Measurements from ENCODE around the gene DENND6B. TPM values are rescaled to one million over a fixed set of nuclear protein-coding genes. Genes with fewer than 3 reads are reported as not detected.
"Not testable (repeated sequence)": the region's sequence is repeated elsewhere in the genome, so short reads cannot be mapped to it uniquely, and the experiment has no call there.

The DENND6B gene
- total RNA-seq, 1 donor from 2014 or later = 6.4 TPM

DNA sequence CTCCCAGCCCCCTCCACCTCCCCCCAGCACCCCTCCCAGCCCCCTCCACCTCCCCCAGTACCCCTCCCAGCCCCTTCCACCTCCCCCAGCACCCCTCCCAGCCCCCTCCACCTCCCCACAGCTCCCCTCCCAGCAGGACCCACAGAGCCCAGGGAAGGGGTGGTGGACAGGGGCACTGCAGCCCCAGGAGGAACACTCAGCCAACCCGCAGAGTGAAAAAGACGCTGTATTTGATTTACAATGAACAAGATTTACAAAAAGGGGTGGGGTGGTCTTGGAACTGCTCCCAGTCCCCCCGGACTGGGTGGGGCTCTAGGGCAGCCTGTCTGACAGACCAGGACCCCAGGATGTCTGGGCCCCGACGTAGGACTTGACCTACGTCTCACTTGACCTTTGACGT, 52.0 kb downstream of the DENND6B start:
- DNase-seq (ENCODE audit: extremely low read depth, low read depth, low spot score) = no peak

DNA sequence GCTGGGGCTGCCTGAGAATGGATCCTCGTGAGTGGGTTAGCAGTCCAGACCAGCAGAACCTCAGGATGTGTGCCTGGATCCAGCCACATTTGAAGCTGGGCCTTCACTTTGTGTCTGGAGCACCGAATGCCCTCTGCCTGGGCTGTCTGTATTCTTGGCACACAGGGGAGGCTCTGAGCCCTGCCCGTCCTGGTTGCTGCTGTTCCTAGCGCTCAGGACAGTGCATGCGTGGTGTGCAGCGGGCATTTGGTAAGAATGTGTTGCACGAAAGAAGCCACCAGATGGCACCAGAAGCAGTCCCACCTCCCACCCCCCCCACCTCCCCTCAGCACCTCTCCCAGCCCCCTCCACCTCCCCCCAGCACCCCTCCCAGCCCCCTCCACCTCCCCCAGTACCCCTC, 52.5 kb downstream of the DENND6B start:
- no peak for DNase-seq (ENCODE audit: extremely low read depth, low read depth, low spot score)

DNA sequence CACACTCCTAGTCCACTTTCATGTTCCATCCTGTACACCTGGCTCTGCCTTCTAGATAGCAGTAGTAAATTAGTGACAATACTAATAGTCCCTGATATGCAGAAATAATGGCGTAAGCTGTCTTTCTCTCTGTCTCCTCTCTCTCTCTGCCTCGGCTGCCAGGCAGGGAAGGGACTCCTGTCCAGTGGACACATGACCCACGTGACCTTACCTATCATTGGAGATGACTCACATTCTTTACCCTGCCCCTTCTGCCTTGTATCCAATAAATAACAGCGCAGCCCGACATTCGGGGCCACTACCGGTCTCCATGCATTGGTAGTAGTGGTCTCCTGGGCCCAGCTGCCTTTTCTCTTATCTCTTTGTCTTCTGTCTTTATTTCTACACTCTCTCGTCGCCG, 53.0 kb downstream of the DENND6B start:
- not testable (repeated sequence) for DNase-seq (ENCODE audit: extremely low read depth, low read depth, low spot score)

DNA sequence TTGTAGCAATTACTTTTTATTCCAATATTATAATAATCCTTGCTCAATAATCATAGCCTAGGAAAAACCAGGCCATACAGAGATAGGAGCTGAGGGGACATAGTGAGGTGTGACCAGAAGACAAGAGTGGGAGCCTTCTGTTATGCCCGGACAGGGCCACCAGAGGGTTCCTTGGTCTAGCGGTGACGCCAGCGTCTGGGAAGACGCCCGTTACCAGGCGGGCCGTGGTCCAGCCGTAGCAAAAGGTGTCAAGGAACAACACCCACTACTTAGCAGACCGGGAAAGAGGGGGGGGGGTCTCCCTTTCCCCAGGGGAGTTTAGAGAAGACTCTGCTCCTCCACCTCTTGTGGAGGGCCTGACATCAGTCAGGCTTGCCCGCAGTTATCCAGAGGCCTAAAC, 53.5 kb downstream of the DENND6B start:
- not testable (repeated sequence) for DNase-seq (ENCODE audit: extremely low read depth, low read depth, low spot score)

DNA sequence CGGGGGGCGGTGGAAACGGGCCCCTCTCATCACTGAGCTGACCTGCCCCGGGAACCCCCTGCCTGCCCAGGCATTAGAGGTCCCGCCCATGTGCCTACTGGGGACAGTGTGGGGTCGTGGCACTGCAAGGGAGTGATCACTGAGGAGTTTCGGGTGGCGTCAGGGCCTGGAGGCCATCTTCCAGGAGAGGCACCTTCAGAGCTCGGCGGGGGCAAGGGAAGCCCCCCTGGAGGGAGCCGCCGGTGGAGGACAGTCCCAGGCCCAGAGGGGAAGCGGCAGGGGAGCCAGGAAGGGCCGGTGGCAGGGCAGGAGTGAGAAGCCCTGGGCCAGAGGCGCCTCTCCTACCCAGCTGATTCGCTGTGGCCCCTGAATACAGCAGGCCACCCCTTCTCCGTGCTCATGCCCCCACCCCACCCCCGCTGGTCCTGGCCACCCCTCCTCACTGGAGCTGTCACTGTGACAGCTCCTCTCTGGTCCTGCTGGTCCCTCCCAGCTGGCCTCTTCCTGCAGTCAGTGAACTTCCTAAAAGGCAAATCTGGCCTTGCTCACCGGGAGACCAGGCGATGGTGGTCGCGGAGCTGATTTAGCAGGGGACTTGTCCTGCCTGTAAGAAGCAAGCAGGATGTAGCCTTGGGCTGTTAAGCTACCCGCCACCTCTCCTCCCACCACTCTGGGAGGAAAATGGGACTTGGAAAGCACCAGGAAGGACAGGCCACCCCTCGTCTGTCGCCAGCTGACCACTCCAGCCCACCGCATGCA, 54.6 kb downstream of the DENND6B start:
- DNase-seq (ENCODE audit: extremely low read depth, low read depth, low spot score) = no peak

DNA sequence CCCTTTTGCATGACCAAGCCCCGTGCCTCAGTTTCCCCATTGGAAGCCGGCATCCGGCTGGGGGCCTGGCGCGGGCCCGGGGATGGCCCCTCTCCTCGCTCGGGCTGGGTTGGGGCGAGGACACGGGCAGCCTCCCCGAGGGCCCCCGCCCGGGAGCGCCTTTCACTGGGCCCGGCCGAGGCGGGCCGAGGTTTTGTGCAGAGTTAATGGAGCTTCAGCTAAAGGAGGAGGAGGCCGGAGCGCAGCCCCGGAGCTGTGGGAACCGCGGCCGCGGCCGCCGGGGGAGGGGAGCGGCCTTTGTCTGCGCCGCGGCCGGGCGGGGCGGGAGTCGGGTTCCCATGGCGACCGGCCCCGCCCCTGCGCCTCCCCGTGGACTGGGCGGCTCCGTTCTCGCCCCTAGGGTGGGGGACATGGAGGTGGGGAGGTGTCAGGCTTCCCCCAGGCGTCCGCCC, 55.3 kb downstream of the DENND6B start:
- no peak for DNase-seq (ENCODE audit: extremely low read depth, low read depth, low spot score)

DNA sequence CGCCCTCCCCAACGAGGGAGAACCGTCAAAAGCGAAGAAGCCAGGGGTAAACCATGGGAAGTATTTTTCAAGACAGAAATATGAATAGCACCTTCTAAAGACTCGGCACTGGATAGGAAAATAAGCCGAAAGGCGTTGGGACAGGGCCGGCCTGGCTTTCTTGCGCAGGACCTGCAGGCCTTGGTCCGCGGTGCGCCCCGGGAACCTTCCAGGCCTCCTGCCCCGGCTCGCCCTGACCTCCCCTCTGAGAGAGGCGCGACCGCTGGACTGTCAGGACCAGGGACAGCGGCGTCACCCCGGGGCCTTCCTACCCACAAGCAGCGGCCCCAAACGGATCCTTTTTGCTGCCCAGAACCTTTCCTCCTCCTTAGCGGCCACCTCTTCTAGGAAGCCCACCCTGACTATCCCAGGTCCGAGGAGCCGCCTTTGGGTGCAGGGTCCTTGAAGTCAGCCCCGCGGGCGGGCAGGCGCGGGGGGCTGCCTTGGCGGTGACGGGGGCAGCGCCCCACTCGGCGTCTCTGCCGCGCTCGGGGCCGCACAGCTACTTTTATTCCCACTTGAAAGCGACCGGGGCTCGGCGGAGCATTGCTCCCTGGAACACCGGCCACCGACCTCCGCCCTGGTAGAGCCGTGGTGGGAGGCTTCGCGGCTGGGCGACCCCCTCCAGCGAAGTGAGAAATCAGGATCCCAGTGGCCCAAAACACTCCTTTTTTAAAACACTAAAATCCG, 56.0 kb downstream of the DENND6B start:
- DNase-seq (ENCODE audit: extremely low read depth, low read depth, low spot score) = no peak

DNA sequence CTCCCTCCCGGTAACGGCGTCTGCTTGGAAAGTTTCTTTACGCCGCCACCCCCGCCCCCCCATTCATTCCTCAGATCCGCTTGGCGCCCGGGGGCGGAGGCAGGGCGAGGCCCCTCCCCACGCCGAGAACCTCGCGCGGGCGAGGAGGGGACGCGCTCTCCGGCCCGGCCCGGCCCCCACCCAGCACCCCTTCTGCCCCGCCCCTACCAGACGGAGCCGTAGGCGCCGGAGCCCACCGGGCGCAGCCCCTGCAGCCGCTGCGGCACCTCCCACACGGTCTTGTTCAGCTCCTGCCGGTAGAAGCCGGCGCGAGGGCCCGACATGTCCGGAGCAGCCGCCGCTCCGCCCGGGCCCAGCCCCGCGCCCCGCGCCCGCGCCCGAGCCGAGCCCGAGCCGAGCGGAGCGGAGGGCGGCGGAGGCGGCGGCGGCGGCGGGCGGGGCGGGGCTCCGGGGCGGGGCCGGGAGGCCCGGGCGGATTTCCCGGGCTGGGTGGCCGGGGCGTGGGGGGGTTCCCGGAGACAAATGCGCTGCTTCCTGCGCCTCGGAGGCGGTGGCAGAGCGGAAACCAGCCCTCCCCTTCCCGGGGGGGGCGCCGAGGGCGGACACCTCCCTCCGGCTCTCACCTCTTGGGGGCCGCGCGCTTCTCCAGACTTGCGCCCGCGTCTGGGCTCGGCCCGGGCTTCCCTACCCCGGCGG, 56.7 kb downstream of the DENND6B start, which contains the start of gene MAPK11:
MAPK11 (minus strand) TSS at position 411 of the 696 bp plus-strand sequence; CDS start at position 323, 88 bp downstream.
- DNase-seq (ENCODE audit: extremely low read depth, low read depth, low spot score) = no peak

DNA sequence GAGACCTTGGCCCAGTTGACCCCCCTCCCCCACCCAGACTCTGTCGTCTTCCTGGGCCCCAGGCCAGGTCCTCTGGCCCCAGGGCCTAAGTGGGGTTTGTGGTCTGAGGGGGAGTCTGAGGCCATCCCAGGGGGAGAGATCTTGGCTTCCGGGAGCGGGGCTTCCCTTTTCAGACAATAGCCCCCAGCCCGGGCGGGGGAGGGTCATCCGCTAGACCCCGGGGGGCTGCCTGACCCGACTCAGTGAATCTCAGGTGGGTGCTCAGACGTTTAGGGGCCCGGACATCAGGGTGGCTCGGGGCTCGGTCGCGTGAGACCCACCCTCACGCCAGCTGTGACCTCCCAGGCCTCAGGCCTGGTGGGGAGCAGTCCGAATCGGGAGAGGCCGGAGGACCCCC, 57.2 kb downstream of the DENND6B start:
- DNase-seq (ENCODE audit: extremely low read depth, low read depth, low spot score) = no peak

DNA sequence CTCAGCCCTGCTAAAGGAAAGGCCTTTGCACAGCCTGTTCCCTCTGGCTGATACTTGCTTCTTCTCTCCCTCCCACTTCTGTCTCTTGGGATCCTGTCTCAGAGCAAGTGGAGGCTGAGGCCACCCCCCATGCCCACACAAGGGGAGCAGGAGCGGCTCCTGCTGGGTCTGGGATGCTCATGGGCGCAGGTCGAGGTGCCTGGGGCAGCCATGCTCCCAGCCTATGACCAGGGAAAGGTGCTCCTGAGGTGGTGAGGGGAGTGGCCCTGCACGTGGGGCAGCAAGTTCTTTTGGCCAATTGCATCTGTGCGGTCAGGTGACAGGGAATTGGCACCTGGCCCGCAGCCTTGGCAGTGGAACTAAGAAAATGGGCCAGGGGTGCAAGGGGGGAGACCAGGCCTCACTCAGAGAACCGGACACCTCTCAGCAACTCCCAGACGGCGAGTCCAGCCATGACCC, 58.1 kb downstream of the DENND6B start:
- DNase-seq (ENCODE audit: extremely low read depth, low read depth, low spot score) = no peak

DNA sequence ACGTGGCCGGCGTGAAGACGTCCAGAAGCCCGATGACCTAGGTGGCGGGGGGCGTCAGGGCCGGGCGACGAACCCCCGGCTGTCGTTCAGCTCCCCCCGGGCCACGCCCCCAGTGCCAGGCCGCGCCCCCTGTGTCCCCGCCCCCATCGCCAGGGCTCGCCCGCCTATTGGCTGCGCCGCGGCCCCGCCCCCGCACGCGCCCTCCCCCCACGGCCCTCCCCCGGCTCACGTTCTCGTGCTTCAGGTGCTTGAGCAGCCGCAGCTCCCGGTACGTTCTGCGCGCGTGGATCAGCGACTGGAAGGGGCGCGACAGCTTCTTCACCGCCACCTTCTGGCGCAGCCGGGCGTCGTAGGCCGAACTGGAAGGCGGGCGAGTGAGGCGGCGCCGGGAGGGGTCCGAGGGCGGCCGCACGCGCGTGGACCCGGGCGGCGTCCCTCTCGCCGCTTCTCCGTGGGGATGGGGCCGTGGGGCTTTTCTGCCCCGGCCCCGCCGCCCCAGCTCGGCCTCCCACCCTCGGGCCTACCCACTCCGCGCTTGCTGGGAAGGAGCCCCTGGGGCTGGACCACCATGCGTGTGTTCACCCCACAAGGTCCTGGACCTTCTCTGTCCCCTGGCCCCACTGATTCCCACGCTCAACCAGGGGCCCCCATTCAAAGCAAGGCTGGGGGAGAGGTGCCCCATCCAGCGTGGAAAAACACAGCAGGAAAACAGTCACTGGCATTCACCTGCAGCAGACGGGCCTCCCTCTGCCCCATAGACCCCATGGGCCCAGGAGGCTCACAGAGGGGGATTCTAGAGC, 59.0 kb downstream of the DENND6B start:
- DNase-seq (ENCODE audit: extremely low read depth, low read depth, low spot score) = no peak

DNA sequence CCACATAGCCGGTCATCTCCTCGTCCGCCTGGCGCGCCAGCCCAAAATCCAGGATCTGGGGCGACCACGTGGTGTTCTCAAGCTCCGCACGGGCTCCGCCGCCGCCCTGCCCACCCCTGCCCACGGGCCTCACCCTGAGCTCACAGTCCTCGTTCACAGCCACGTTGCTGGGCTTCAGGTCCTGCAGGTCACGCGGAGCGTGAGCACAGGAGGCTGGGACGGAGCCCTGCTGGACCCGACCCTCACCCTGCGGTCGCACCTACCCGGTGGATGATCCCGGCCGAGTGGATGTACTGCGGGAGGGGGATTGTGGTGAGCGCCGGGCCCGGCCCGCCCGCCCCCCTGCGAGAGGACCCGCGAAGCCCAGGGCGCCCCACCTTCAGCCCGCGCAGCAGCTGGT, 59.8 kb downstream of the DENND6B start:
- DNase-seq (ENCODE audit: extremely low read depth, low read depth, low spot score) = no peak

DNA sequence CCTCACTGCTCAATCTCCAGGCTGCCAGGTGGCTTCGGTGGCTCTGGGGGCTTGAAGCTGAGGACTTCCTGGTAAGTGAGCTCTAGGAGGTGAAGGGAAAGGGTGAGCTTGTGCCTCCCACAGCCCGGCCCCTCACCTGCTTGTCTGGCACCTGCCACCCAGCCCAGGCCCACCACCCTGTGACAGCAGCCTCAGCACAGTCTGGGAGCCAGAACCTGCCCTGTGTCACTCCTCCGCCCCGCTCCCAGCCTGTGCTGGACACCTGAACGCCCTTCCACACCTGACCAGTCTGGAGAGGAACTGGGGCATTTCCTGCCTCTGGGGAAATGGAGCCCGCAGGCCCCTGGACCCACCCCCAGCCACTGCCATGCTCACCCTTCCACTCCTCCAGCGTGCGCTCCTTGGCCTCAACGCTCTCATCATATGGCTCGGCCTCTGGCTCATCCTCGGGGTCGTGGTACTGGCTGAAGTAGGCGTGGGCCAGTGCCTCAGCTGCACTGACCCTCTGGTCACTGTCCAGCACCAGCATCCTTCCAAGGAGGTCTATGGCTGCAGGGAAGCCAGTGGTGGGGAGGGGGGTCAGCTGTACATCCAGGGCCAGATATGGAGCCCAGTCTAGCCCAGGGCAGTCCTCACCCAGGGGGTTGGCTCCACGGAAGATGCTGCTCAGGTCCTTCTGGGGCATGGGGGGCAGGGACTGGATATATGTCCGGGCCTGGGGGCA, 61.7 kb downstream of the DENND6B start:
- no peak for DNase-seq (ENCODE audit: extremely low read depth, low read depth, low spot score)

DNA sequence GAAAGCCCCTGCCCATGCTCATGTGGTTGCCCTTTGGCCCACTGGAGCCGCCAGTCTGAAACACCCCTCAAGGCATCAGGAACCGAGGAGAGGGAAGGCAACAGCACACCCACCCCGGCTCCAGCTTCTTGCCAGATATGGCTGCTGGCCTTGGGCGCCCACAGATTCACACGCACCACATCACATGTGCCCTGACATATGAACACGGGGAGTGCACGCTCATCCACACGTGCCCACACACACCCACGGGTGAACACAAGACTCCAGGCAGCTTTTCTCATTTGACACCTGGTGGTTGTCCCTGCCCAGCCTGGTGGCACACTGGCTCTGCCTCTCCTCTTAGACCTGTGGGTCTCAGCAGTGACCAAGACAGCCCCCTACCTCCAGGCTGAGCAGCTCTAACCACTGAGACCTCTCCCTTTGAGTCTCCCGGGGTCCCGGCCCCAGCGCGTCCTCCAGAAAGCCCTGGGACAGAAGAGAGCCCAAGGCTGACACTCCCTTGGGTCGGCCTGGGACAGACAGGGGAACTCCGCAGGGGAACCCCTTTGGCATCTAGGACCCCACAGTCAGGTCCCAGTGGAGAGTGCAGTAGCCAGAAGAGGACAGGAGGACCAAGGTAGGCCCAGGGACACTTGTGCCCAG, 62.6 kb downstream of the DENND6B start:
- DNase-seq (ENCODE audit: extremely low read depth, low read depth, low spot score) = no peak

DNA sequence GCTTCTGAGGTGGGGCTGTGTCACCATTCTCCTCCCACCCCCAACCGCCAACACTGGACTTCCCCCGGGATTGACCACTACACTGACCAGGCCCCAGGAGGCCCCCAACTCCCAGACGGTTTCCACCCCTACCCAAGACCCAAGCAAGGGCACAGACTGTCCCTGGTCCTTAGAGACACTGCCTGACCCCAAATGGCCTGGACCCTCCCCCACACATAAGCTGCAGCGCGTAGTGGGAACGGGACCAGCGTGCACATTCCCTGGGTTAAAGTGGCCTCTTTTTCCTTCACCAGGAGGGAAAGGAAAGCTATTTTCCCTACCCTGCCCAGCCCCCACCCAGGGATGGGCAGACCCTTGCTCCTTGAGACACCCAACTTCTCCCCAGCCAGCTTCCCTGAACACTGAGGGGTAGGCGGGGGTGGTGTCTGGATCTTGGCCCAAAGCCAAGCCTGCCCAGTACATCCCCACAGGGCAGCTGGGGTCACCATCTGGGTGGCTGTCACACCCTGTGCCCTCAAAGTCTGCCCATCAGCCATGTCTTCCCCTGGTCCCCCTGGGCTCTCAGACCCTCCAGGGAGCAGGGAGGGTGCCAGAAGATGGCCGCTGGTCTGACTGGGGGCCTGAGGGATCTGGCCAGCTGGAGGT, 63.7 kb downstream of the DENND6B start:
- DNase-seq (ENCODE audit: extremely low read depth, low read depth, low spot score) = no peak

DNA sequence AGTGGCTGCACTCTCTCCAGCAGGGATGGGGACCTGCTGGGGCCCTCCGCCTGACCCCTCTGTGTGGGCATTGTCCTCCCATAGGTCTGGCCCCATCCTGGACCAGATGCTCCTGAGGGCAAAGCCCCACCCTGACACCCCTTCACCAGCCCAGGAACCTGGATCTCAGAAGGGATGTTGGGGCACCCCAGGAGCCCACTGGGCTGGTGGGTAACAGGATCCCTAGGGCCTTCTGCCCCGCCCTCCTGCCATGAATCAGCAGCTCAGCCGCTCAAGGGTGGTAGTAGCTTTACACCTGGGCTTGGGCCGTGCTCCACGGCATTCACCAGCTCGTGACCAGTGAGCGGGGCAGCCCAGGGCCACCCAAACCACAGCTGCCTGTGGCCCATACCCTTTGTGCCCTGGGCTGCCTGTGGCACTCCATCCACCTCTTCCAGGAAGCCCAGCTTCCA, 64.3 kb downstream of the DENND6B start:
- DNase-seq (ENCODE audit: extremely low read depth, low read depth, low spot score) = no peak

DNA sequence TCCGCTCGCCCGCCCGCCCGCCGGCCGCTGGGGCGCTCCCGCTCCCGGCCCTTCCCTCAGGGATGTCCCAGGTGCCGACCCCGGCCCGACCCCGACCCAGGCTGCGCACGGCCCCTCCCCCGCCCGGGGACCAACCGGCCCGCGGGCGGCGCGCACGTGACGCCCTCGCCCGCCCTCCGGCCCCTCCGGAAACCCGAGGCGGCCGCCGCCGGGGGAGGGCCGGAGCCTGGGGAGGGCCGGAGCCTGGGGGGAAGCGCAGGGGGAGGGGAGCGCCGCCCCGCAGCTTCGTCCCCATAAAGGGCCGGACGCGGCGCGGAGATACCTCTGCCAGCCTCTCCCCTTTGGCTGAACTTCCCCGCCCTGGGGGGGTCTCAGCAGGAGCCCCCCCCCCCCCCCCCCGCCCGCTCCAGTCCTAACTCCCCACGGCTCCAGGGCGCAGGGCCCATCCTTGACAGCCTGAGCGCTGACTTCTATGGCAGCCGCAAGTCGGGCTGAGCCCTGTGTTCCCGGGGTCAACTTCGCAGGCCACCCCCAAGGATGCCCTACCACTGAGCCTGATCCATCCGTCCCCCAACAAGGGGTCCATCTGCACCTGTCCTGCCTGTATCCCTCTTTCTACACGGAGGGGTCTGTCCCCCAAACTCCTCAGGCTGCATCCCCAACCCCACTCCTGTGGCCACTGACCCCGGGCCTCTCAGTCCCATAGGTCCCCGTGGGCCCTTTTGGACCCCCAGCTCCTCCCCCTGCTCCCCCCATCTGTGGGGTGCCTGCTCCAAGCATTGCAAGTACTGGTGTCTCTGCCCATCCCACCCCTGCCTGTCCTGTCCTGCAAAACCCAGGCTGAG, 65.0 kb downstream of the DENND6B start, which contains the start of gene MAPK12:
MAPK12 (minus strand) TSS at position 69 of the 845 bp plus-strand sequence. CDS start 174 bp downstream, outside the sequence.
- DNase-seq (ENCODE audit: extremely low read depth, low read depth, low spot score) = no peak
